Measurements from ENCODE around the gene GFI1.

DNA sequence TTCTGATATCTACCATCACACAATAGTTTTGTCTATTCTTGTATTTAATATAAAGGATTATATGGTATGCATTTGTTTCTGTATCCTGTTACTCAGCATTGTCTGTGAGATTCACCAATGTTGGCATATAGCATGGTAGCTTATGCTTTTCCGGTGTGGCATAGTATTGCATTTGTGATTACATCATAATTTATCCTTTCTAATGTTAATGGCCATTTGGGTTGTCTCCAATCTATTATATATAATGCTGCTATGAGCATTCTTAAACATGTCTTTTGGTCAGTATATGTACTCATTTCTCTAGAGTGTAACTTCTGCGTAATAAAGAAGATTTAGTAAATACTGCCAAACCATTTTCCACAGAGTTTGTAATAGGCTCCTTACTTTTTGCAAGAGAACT lies 40.9 kb upstream of the GFI1 start:
- TF ChIP-seq, protein P1, sequence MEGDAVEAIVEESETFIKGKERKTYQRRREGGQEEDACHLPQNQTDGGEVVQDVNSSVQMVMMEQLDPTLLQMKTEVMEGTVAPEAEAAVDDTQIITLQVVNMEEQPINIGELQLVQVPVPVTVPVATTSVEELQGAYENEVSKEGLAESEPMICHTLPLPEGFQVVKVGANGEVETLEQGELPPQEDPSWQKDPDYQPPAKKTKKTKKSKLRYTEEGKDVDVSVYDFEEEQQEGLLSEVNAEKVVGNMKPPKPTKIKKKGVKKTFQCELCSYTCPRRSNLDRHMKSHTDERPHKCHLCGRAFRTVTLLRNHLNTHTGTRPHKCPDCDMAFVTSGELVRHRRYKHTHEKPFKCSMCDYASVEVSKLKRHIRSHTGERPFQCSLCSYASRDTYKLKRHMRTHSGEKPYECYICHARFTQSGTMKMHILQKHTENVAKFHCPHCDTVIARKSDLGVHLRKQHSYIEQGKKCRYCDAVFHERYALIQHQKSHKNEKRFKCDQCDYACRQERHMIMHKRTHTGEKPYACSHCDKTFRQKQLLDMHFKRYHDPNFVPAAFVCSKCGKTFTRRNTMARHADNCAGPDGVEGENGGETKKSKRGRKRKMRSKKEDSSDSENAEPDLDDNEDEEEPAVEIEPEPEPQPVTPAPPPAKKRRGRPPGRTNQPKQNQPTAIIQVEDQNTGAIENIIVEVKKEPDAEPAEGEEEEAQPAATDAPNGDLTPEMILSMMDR (conservative IDR thresholded peaks at IDR 0.05 in 1 of 2, IDR thresholded peaks at IDR 0.05 in 1 of 2; ENCODE audit: low read depth in 1 of 2, low read length in 2 of 2) = no peak
- TF ChIP-seq EZH2 (IDR thresholded peaks at IDR 0.05; ENCODE audit: low read length, missing control alignments) = no peak
